ENCODE data around the gene TACR2. TPM values are rescaled to one million over a fixed set of nuclear protein-coding genes. Genes with fewer than 3 reads are reported as not detected.

The TACR2 gene
- polyA plus RNA-seq, 3 donors, result 0.19 to 0.23 (median 0.20) TPM

GRCh38 chr10:69364232-69364940 lies 52.3 kb downstream of the TACR2 start:
- peaks cover 21 to 22% of the 10 kb centered on the region in 2 donors for H3K4me1 ChIP-seq (ENCODE audit: control insufficient read depth in 1 of 2, insufficient read depth in 2 of 2, low read length in 2 of 2)
- H3K4me2 ChIP-seq (replicated peaks; ENCODE audit: extremely low read depth, low read length, poor library complexity, severe bottlenecking), result no peak overlapping the region
- Mint-ChIP-seq H3K36me3 (peaks cover 78 to 90% of the 10 kb centered on the region in 2 donors), H3K27me3 (ENCODE audit: low read depth in 3 of 3) (peaks cover 0 to 2% (median 0%) of the 10 kb centered on the region in 3 donors), H3K27ac (peak overlapping the region in 3 of 7 donors; percentile 14 to 48 (median 15)), H3K4me1 (peaks cover 19% of the 10 kb centered on the region), H3K9me3 (no peaks in the 10 kb centered on the region), H3K4me3 (no peak overlapping the region)
- no peak overlapping the region for H2AFZ ChIP-seq (ENCODE audit: insufficient read depth, low read depth, low read length, poor library complexity, severe bottlenecking)
- H3K9ac ChIP-seq (ENCODE audit: insufficient read depth, low read length, poor library complexity, severe bottlenecking), result no peak overlapping the region
- TF ChIP-seq, protein P1, sequence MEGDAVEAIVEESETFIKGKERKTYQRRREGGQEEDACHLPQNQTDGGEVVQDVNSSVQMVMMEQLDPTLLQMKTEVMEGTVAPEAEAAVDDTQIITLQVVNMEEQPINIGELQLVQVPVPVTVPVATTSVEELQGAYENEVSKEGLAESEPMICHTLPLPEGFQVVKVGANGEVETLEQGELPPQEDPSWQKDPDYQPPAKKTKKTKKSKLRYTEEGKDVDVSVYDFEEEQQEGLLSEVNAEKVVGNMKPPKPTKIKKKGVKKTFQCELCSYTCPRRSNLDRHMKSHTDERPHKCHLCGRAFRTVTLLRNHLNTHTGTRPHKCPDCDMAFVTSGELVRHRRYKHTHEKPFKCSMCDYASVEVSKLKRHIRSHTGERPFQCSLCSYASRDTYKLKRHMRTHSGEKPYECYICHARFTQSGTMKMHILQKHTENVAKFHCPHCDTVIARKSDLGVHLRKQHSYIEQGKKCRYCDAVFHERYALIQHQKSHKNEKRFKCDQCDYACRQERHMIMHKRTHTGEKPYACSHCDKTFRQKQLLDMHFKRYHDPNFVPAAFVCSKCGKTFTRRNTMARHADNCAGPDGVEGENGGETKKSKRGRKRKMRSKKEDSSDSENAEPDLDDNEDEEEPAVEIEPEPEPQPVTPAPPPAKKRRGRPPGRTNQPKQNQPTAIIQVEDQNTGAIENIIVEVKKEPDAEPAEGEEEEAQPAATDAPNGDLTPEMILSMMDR (IDR thresholded peaks at IDR 0.05), result no peak
- H3K4me3 ChIP-seq (replicated peaks in 1 of 3; ENCODE audit: low read depth in 2 of 3, low read length in 3 of 3), result no peak overlapping the region
- no peak for DNase-seq
- H3K36me3 ChIP-seq (replicated peaks in 1 of 2; ENCODE audit: control insufficient read depth in 1 of 2, insufficient read depth in 2 of 2, low read length in 2 of 2), result peaks cover 68 to 94% of the 10 kb centered on the region in 2 donors
- intact Hi-C loops (cut with micrococcal nuclease), result no loop called here
- H3K9me3 ChIP-seq (replicated peaks in 1 of 2; ENCODE audit: control insufficient read depth in 1 of 2, insufficient read depth in 1 of 2, low read length in 2 of 2), result no peaks in the 10 kb centered on the region
- WGBS (ENCODE audit: insufficient coverage), result 72% methylated on average over 3 of the region's 9 CpGs
- no peaks in the 10 kb centered on the region for H3K27me3 ChIP-seq (ENCODE audit: control insufficient read depth in 2 of 2, insufficient read depth in 2 of 2, low read length in 2 of 2)
- H4K20me1 ChIP-seq (ENCODE audit: insufficient read depth, low read length), result peaks cover 87% of the 10 kb centered on the region
- H3K79me2 ChIP-seq (ENCODE audit: insufficient read depth, low read length), result peaks cover 75% of the 10 kb centered on the region
- peak overlapping the region in 1 of 2 donors; percentile 3 for H3K27ac ChIP-seq (ENCODE audit: low read depth in 1 of 2, low read length in 2 of 2)

DNA sequence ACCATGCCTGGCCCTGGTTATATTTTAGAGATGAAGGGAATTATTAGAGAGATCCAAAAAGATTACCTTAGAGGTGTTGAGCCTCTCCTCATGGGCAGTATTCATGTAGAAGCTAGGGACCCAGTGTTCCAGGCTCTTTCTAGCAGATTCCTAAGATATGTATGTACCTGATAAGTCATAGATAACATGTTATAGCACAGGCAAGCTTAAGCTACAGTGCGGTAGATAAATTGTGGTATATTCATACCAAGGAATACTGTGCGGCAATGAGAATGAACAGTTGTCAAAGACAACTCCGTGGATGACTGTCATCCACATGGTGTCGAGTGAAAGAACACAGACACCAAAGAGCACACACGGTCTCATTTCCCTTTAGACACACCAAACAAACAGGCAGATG lies 53.1 kb downstream of the TACR2 start:
- DNase-seq, result no peak

More for the DNA sequence above, 53.1 kb downstream of the TACR2 start:
- peak overlapping the region in 1 of 2 donors; percentile 44 for H3K27ac ChIP-seq (ENCODE audit: low read depth in 1 of 2, low read length in 2 of 2)
- Mint-ChIP-seq H3K27me3 (ENCODE audit: low read depth in 3 of 3) (peaks cover 0 to 2% (median 0%) of the 10 kb centered on the region in 3 donors), H3K27ac (peak overlapping the region in 3 of 7 donors; percentile 33 to 69 (median 58)), H3K9me3 (no peaks in the 10 kb centered on the region), H3K36me3 (peaks cover 71 to 83% of the 10 kb centered on the region in 2 donors), H3K4me3 (no peak overlapping the region), H3K4me1 (peaks cover 27% of the 10 kb centered on the region)
- TF ChIP-seq, protein P1 (IDR thresholded peaks at IDR 0.05), result no peak
- H3K27me3 ChIP-seq (ENCODE audit: control insufficient read depth in 2 of 2, insufficient read depth in 2 of 2, low read length in 2 of 2), result no peaks in the 10 kb centered on the region
- no peak overlapping the region for H2AFZ ChIP-seq (ENCODE audit: insufficient read depth, low read depth, low read length, poor library complexity, severe bottlenecking)
- H3K36me3 ChIP-seq (replicated peaks in 1 of 2; ENCODE audit: control insufficient read depth in 1 of 2, insufficient read depth in 2 of 2, low read length in 2 of 2), result peaks cover 60 to 87% of the 10 kb centered on the region in 2 donors
- H3K4me1 ChIP-seq (ENCODE audit: control insufficient read depth in 1 of 2, insufficient read depth in 2 of 2, low read length in 2 of 2), result peaks cover 29% of the 10 kb centered on the region in 2 donors
- no peak overlapping the region for H3K4me3 ChIP-seq (replicated peaks in 1 of 3; ENCODE audit: low read depth in 2 of 3, low read length in 3 of 3)
- no CpG with 5 or more reads among the region's 5 CpGs for WGBS (ENCODE audit: insufficient coverage)
- no peak overlapping the region for H3K9ac ChIP-seq (ENCODE audit: insufficient read depth, low read length, poor library complexity, severe bottlenecking)
- intact Hi-C loops (cut with micrococcal nuclease), result no loop called here
- H3K9me3 ChIP-seq (replicated peaks in 1 of 2; ENCODE audit: control insufficient read depth in 1 of 2, insufficient read depth in 1 of 2, low read length in 2 of 2), result no peaks in the 10 kb centered on the region
- no peak overlapping the region for H3K4me2 ChIP-seq (replicated peaks; ENCODE audit: extremely low read depth, low read length, poor library complexity, severe bottlenecking)
- H4K20me1 ChIP-seq (ENCODE audit: insufficient read depth, low read length), result peaks cover 82% of the 10 kb centered on the region
- peaks cover 82% of the 10 kb centered on the region for H3K79me2 ChIP-seq (ENCODE audit: insufficient read depth, low read length)
